CD4-positive, alpha-beta T cell treated with Interleukin-15 for 4 hours (primary cell): Measurements from ENCODE around the gene TARBP1.
"Not testable (repeated sequence)": the region's sequence is repeated elsewhere in the genome, so short reads cannot be mapped to it uniquely, and the experiment has no call there.

Source experiments
- DNase-seq: peaks from one replicate; pipeline ENCODE4 v3.0.0-alpha.2; 2020; ENCODE audit warnings: low spot score

Gene TARBP1

GRCh38 chr1:234388094-234388493, 90.9 kb downstream of the TARBP1 start:
- no peak for DNase-seq

- no peak for DNase-seq
Observed at GRCh38 chr1:234386122-234386521, 92.9 kb downstream of the TARBP1 start.

- no peak for DNase-seq
Observed at GRCh38 chr1:234381699-234382555, 97.1 kb downstream of the TARBP1 start.

DNA sequence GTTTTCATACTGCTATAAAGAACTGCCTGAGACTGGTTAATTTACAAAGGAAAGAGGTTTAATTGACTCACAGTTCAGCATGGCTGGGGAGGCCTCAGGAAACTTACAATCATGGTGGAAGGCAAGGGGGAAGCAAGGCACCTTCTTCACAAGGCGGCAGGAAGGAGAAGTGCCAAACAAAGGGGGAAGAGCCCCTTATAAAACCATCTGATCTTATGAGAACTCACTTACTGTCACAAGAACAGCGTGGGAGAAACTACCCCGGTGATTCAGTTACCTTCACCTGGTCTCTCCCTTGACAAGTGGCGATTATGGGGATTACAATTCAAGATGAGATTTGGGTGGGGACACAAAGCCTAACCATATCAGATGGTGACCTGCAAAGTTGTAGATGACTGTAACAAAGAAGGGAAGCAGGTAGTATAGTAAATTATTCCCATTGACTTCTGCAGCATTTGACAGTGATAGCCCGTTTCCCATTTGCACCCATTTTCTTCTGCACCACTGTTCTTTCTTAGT, 99.3 kb downstream of the TARBP1 start:
- DNase-seq = not testable (repeated sequence)

DNA sequence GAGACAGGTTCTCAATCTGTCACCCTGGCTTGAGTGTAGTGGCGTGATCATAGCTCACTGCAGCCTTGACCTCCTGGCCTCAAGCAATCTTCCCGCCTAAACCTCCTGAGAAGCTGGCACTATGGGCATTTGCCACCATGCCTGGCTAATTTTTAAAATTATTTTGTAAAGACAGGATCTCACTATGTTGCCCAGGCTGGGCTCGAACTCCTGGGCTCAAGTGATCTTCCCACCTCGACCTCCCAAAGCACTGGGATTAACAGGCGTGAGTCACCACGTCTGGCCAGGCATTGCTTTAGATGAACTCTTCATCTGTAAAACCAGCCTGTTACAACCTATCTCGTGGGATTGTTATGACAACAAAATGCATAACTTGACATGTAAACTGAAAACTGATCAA, 103.3 kb downstream of the TARBP1 start:
- no peak for DNase-seq

GRCh38 chr1:234373959-234374254, 105.1 kb downstream of the TARBP1 start:
- no peak for DNase-seq

GRCh38 chr1:234373064-234373958, 105.7 kb downstream of the TARBP1 start, which contains the start of gene COA6:
Gene COA6, plus strand, starts transcription at chr1:234373456. Its CDS starts 11 bp downstream, at chr1:234373467.
- DNase-seq = peak; percentile 92

- no peak for DNase-seq
Observed at GRCh38 chr1:234372011-234372757, 106.8 kb downstream of the TARBP1 start.

- DNase-seq = no peak
Observed at GRCh38 chr1:234371414-234371813, 107.6 kb downstream of the TARBP1 start.

- no peak for DNase-seq
Observed at GRCh38 chr1:234369784-234370183, 109.2 kb downstream of the TARBP1 start.

GRCh38 chr1:234369033-234369430, 109.9 kb downstream of the TARBP1 start:
- no peak for DNase-seq

GRCh38 chr1:234368320-234369032, 110.5 kb downstream of the TARBP1 start:
- peak; percentile 25 for DNase-seq

DNA sequence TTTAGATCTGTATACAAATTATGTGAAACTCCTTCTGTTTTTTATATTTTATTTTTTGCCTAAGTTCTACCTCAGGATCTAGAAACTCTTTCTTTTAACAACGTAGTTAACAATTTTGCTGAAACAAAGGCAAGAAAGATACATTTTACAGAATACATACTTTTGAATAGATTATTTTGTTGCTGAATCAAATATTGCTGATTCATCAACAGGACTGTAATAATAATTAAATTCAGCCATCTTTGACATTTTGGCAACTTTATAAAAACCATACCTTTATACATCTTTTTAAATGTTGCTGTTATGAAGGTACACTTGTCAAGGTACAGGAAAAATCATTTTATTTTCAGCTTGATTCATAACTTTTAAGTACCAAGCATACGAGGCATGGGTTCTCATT, 116.4 kb downstream of the TARBP1 start:
- no peak for DNase-seq

- DNase-seq = no peak
Observed at GRCh38 chr1:234361102-234361603, 117.8 kb downstream of the TARBP1 start.

GRCh38 chr1:234357831-234358230, 121.1 kb downstream of the TARBP1 start:
- DNase-seq = no peak

DNA sequence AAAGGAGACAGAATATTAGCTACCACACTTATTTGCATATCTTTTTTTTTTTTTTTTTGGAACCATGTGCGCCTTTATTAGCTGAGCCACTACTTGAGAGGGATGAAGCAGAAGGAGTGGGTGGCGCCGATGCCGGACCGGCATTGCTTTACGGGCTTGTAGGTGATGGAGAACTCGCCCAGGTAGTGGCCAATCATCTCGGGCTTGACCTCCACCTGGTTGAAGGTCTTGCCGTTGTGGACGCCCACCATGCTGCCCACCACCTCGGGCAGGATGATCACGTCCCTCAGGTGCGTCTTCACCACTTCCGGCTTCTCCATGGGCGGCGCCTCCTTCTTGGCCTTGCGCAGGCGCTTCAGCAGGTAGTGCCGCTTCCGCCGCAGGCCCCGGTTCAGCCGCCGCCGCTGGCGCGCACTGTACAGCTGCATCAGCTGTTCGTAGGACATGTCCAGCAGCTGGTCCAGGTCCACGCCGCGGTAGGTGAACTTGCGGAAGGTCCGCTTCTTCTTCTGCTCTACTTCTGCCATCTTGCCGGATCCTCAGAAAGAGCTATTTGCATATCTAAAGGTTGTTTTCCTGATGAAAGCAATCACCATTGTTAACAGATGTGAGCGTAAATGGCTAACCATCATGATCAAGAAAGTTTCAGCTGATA, 122.2 kb downstream of the TARBP1 start:
- DNase-seq = peak; percentile 47

- no peak for DNase-seq
Observed at GRCh38 chr1:234355782-234356510, 123.0 kb downstream of the TARBP1 start.

DNA sequence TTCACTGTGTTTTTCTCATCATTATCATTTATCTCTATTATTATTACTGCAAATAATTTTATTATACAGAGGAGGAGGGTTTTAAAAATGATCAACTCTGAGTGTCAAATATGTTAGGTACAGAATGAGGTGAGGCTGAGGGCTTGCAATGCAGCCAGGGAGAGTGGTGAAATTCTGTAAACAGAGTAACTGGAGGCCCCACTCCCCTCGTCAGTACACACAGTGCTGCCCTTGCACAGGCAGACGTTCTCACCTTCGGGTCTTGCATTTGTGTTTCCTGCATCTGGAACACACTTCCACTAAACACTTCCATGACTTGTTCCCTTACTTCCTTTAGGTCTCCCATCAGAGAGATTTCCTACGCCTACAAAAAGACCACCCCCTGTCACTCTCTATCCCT, 130.0 kb downstream of the TARBP1 start:
- no peak for DNase-seq

- DNase-seq = no peak
Observed at GRCh38 chr1:234345237-234345636, 133.7 kb downstream of the TARBP1 start.

GRCh38 chr1:234342774-234343173, 136.2 kb downstream of the TARBP1 start:
- DNase-seq = no peak
